ENCODE data around the gene TPSG1. TPM values are rescaled to one million over a fixed set of nuclear protein-coding genes. Genes with fewer than 3 reads are reported as not detected.
"Not testable (repeated sequence)": the region's sequence is repeated elsewhere in the genome, so short reads cannot be mapped to it uniquely, and the experiment has no call there.

Gene TPSG1
- total RNA-seq, 1 donor from 2014 or later: not detected

- TF ChIP-seq CTCF (conservative IDR thresholded peaks at IDR 0.05): no peak
- H3K9me3 Mint-ChIP-seq: peaks cover 4% of the 10 kb centered on the region
- no peak for DNase-seq (ENCODE audit: low read depth, low spot score)
- no peak overlapping the region for H3K27ac Mint-ChIP-seq (ENCODE audit: unreplicated experiment)
- peaks cover 5% of the 10 kb centered on the region for H3K27me3 Mint-ChIP-seq (ENCODE audit: low read depth)
- H3K4me1 Mint-ChIP-seq: peaks cover 8% of the 10 kb centered on the region
- no peak overlapping the region for H3K4me3 Mint-ChIP-seq
- no peaks in the 10 kb centered on the region for H3K36me3 Mint-ChIP-seq (ENCODE audit: low read depth)
These were observed 12.9 kb upstream of the TPSG1 start for GRCh38 chr16:1237990-1238389.

- not testable (repeated sequence) for DNase-seq (ENCODE audit: low read depth, low spot score); H3K27ac Mint-ChIP-seq (ENCODE audit: unreplicated experiment); H3K9me3 Mint-ChIP-seq; H3K27me3 Mint-ChIP-seq (ENCODE audit: low read depth); H3K4me1 Mint-ChIP-seq; H3K4me3 Mint-ChIP-seq; H3K36me3 Mint-ChIP-seq (ENCODE audit: low read depth)
These were observed 11.6 kb upstream of the TPSG1 start for GRCh38 chr16:1236659-1237058.

GRCh38 chr16:1232049-1232748, 7.1 kb upstream of the TPSG1 start:
- H3K4me1 Mint-ChIP-seq; H3K4me3 Mint-ChIP-seq; H3K9me3 Mint-ChIP-seq; H3K27me3 Mint-ChIP-seq (ENCODE audit: low read depth); H3K27ac Mint-ChIP-seq (ENCODE audit: unreplicated experiment); DNase-seq (ENCODE audit: low read depth, low spot score); H3K36me3 Mint-ChIP-seq (ENCODE audit: low read depth): not testable (repeated sequence)

- H3K4me1 Mint-ChIP-seq; H3K27ac Mint-ChIP-seq (ENCODE audit: unreplicated experiment); H3K27me3 Mint-ChIP-seq (ENCODE audit: low read depth); H3K36me3 Mint-ChIP-seq (ENCODE audit: low read depth); DNase-seq (ENCODE audit: low read depth, low spot score); H3K9me3 Mint-ChIP-seq; H3K4me3 Mint-ChIP-seq: not testable (repeated sequence)
These were observed 6.2 kb upstream of the TPSG1 start for GRCh38 chr16:1231301-1231700.

- not testable (repeated sequence) for H3K9me3 Mint-ChIP-seq; DNase-seq (ENCODE audit: low read depth, low spot score)
These were observed 5.6 kb upstream of the TPSG1 start for GRCh38 chr16:1230471-1231212.

GRCh38 chr16:1230084-1230470, 5.0 kb upstream of the TPSG1 start, which contains the start of gene TPSB2:
Gene TPSB2, minus strand, starts transcription at chr16:1230184. Its CDS starts 233 bp downstream, at chr16:1229951.
- not testable (repeated sequence) for DNase-seq (ENCODE audit: low read depth, low spot score); H3K27ac Mint-ChIP-seq (ENCODE audit: unreplicated experiment)

More at GRCh38 chr16:1230471-1231212, 5.6 kb upstream of the TPSG1 start:
- not testable (repeated sequence) for H3K4me1 Mint-ChIP-seq; H3K36me3 Mint-ChIP-seq (ENCODE audit: low read depth); H3K27ac Mint-ChIP-seq (ENCODE audit: unreplicated experiment); H3K4me3 Mint-ChIP-seq; H3K27me3 Mint-ChIP-seq (ENCODE audit: low read depth)

GRCh38 chr16:1229476-1229875, 4.4 kb upstream of the TPSG1 start:
- DNase-seq (ENCODE audit: low read depth, low spot score); H3K27ac Mint-ChIP-seq (ENCODE audit: unreplicated experiment); H3K4me1 Mint-ChIP-seq: not testable (repeated sequence)

More at GRCh38 chr16:1230084-1230470, 5.0 kb upstream of the TPSG1 start, which contains the start of gene TPSB2:
- H3K4me3 Mint-ChIP-seq; H3K36me3 Mint-ChIP-seq (ENCODE audit: low read depth); H3K9me3 Mint-ChIP-seq; H3K4me1 Mint-ChIP-seq; H3K27me3 Mint-ChIP-seq (ENCODE audit: low read depth): not testable (repeated sequence)

GRCh38 chr16:1228227-1228626, 3.2 kb upstream of the TPSG1 start:
- not testable (repeated sequence) for H3K4me3 Mint-ChIP-seq; H3K9me3 Mint-ChIP-seq; H3K27me3 Mint-ChIP-seq (ENCODE audit: low read depth); H3K27ac Mint-ChIP-seq (ENCODE audit: unreplicated experiment); H3K4me1 Mint-ChIP-seq; H3K36me3 Mint-ChIP-seq (ENCODE audit: low read depth); DNase-seq (ENCODE audit: low read depth, low spot score)

More at GRCh38 chr16:1229476-1229875, 4.4 kb upstream of the TPSG1 start:
- H3K36me3 Mint-ChIP-seq (ENCODE audit: low read depth); H3K4me3 Mint-ChIP-seq; H3K27me3 Mint-ChIP-seq (ENCODE audit: low read depth); H3K9me3 Mint-ChIP-seq: not testable (repeated sequence)

GRCh38 chr16:1226692-1227091, 1.6 kb upstream of the TPSG1 start:
- not testable (repeated sequence) for H3K36me3 Mint-ChIP-seq (ENCODE audit: low read depth); H3K4me1 Mint-ChIP-seq; DNase-seq (ENCODE audit: low read depth, low spot score); H3K9me3 Mint-ChIP-seq; H3K4me3 Mint-ChIP-seq; H3K27me3 Mint-ChIP-seq (ENCODE audit: low read depth)
- peak overlapping the region; percentile 67 for H3K27ac Mint-ChIP-seq (ENCODE audit: unreplicated experiment)

GRCh38 chr16:1225728-1226311, 752 bp upstream of the TPSG1 start:
- not testable (repeated sequence) for H3K27me3 Mint-ChIP-seq (ENCODE audit: low read depth); H3K27ac Mint-ChIP-seq (ENCODE audit: unreplicated experiment); DNase-seq (ENCODE audit: low read depth, low spot score); H3K36me3 Mint-ChIP-seq (ENCODE audit: low read depth); H3K4me1 Mint-ChIP-seq; H3K9me3 Mint-ChIP-seq; H3K4me3 Mint-ChIP-seq
